Activated CD4-positive, alpha-beta T cell treated with anti-CD3 and anti-CD28 coated beads, Interleukin-2, amount 10 ng/mL, durations not matched to agents 24 days and 14 days (primary cell): ENCODE data around the gene GPLD1. TPM values are rescaled to one million over a fixed set of nuclear protein-coding genes. Genes with fewer than 3 reads are reported as not detected.
"Not testable (repeated sequence)": the region's sequence is repeated elsewhere in the genome, so short reads cannot be mapped to it uniquely, and the experiment has no call there.

Experiments
- DNase-seq: peaks from one replicate; pipeline ENCODE4 v3.0.0; 2022
- H3K27ac Mint-ChIP-seq: one replicate; pipeline ENCODE4 v1.8.0; 2022; ENCODE audit warnings: mild to moderate bottlenecking, mixed read lengths
- H3K27me3 Mint-ChIP-seq: one replicate; pipeline ENCODE4 v1.8.0; 2022; ENCODE audit warnings: mixed read lengths
- H3K36me3 Mint-ChIP-seq: one replicate; pipeline ENCODE4 v1.8.0; 2022; ENCODE audit warnings: low read depth, mild to moderate bottlenecking, mixed read lengths
- H3K4me1 Mint-ChIP-seq: one replicate; pipeline ENCODE4 v1.8.0; 2021; ENCODE audit warnings: mixed read lengths
- H3K4me3 Mint-ChIP-seq: one replicate; pipeline ENCODE4 v1.8.0; 2022; ENCODE audit warnings: mild to moderate bottlenecking, moderate library complexity, mixed read lengths
- H3K9me3 Mint-ChIP-seq: one replicate; pipeline ENCODE4 v1.8.0; 2021; ENCODE audit warnings: mixed read lengths
- intact Hi-C: fragments of 100-400 bp; cut with micrococcal nuclease; formaldehyde crosslinking; loops from one replicate; pipeline ENCODE4 v1.15.1; 2023
- total RNA-seq: library from RNA; stranded (reverse); gene quantifications from 2 replicates; pipeline ENCODE4 v1.2.3, GENCODE V29; 2022

GPLD1 gene
- total RNA-seq, 1 donor from 2014 or later = 0.44 TPM

DNA sequence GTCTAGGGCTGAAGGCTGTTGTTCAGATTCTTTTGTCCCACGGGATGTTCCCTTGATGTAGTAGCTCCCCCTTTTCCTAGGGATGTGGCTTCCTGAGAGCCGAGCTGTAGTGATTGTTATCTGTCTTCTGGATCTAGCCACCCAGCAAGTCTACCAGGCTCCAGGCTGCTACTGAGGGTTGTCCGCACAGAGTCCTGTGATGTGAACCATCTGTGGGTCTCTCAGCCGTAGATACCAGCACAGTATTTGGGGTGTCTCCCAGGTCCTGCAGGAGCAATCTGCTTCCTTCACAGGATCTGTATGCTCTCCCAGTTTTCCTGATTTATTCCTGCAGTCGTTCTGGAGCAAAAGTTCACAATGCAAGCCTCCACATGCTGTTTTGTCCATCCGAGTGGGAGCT is 22.6 kb upstream of the GPLD1 start:
- H3K9me3 Mint-ChIP-seq, intact Hi-C loops, H3K36me3 Mint-ChIP-seq, H3K4me1 Mint-ChIP-seq, H3K27me3 Mint-ChIP-seq, DNase-seq, H3K4me3 Mint-ChIP-seq, H3K27ac Mint-ChIP-seq: not testable (repeated sequence)

- Mint-ChIP-seq H3K4me1 (no peaks in the 10 kb centered on the region), H3K9me3 (no peaks in the 10 kb centered on the region), H3K36me3 (peaks cover 5% of the 10 kb centered on the region), H3K4me3 (no peak overlapping the region), H3K27ac (no peak overlapping the region), H3K27me3 (no peaks in the 10 kb centered on the region)
- no peak for DNase-seq
- intact Hi-C loops = no loop called here
Observed at GRCh38 chr6:24506814-24507520, 17.6 kb upstream of the GPLD1 start.

DNA sequence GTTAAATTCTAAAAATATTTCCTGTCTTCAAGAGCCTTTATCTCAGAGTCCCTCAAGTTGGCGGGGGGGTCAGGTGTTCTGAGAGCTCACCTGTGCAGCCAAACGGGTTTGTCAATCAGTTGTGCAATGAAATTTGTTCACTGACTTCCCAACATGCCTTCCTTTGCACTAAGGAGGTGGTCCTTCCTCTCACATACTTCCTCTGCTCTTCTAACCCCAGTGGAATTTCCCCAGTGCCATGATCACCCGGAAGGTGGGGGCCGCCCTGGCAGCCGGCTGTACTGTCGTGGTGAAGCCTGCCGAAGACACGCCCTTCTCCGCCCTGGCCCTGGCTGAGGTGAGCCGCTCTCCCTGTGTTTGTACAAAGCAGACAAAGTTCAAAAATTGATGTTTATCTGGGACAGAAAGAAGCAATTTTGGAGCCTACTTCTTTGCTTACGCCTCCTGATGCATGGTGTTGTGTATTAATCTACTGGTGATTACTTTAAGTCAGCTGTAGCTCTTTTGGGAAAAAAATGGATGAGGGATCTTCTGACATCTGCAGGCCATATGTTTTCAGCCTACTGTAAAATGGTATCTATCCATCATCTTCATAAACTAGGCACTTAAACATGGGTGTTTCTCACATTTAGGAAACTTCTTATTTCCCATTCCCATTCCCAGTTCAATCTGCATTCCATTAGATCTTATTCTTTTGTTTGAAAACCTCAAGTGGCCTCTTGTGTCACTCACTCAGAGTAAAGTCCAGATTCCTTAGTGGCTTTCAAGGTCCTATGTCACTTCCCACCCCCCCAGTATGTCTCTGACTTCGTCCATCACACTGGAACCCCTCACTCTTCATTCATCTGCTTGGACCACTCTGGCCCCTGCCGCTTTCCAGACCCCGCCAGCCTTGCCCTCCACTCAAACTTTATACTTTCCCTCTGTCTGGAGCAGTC is 15.5 kb upstream of the GPLD1 start:
- intact Hi-C loops = no loop called here
- Mint-ChIP-seq H3K27ac (no peak overlapping the region), H3K4me1 (no peaks in the 10 kb centered on the region), H3K4me3 (no peak overlapping the region), H3K27me3 (no peaks in the 10 kb centered on the region), H3K36me3 (peaks cover 5% of the 10 kb centered on the region), H3K9me3 (no peaks in the 10 kb centered on the region)
- DNase-seq = no peak

GRCh38 chr6:24504287-24504648 is 14.9 kb upstream of the GPLD1 start:
- H3K9me3 Mint-ChIP-seq = no peaks in the 10 kb centered on the region
- no peak overlapping the region for H3K4me3 Mint-ChIP-seq
- peaks cover 5% of the 10 kb centered on the region for H3K36me3 Mint-ChIP-seq
- H3K4me1 Mint-ChIP-seq = no peaks in the 10 kb centered on the region
- H3K27ac Mint-ChIP-seq = no peak overlapping the region
- H3K27me3 Mint-ChIP-seq = no peaks in the 10 kb centered on the region
- intact Hi-C loops = no loop called here
- no peak for DNase-seq

DNA sequence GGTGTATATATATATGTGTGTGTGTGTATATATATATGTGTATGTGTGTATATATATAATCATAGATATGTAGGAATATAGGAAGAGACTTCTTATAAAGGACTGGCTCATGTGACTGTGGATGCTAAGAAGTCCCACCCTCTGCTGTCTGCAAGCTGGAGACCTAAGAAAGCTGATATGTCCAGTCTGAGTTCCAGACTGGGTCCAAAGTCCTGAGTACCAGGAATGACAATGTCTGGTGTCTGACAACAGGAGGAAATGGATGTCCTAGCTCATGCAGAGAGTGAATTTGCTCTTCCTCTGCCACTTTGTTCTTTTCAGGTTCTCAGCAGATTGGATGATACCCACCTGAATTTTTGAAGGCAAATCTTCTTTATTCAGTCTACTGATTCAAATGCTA is 12.5 kb upstream of the GPLD1 start:
- Mint-ChIP-seq H3K4me1 (peaks cover 5% of the 10 kb centered on the region), H3K4me3 (no peak overlapping the region), H3K27ac (no peak overlapping the region), H3K27me3 (no peaks in the 10 kb centered on the region), H3K36me3 (no peaks in the 10 kb centered on the region), H3K9me3 (peaks cover under 1% of the 10 kb centered on the region)
- intact Hi-C loops = no loop called here
- no peak for DNase-seq

DNA sequence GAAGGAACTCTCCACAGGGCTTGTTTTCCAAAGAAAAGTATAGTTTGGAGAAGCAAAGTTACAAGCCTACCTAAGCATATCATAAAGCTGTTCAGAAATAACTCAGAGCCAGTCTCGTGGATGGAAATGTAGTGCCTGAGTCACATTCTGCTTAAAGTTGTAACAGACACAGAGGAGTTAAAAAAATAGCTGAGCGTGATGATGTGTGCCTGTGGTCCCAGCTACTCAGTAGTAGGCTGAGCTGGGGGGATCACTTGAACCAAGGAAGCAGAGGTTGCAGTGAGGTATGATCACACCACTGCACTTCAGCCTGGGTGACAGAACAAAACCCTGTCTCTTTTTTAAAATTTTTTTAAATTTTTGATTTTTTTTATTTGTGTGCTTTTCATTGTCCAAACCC is 12.0 kb upstream of the GPLD1 start:
- Mint-ChIP-seq H3K36me3 (peaks cover 2% of the 10 kb centered on the region), H3K9me3 (peaks cover 4% of the 10 kb centered on the region), H3K27me3 (no peaks in the 10 kb centered on the region), H3K27ac (no peak overlapping the region), H3K4me1 (peaks cover 5% of the 10 kb centered on the region), H3K4me3 (no peak overlapping the region)
- DNase-seq = no peak
- intact Hi-C loops = no loop called here

GRCh38 chr6:24500683-24501082 is 11.3 kb upstream of the GPLD1 start:
- Mint-ChIP-seq H3K4me3 (no peak overlapping the region), H3K27ac (no peak overlapping the region), H3K4me1 (peaks cover 8% of the 10 kb centered on the region), H3K36me3 (peaks cover 3% of the 10 kb centered on the region), H3K27me3 (no peaks in the 10 kb centered on the region), H3K9me3 (peaks cover 4% of the 10 kb centered on the region)
- intact Hi-C loops = no loop called here
- no peak for DNase-seq

DNA sequence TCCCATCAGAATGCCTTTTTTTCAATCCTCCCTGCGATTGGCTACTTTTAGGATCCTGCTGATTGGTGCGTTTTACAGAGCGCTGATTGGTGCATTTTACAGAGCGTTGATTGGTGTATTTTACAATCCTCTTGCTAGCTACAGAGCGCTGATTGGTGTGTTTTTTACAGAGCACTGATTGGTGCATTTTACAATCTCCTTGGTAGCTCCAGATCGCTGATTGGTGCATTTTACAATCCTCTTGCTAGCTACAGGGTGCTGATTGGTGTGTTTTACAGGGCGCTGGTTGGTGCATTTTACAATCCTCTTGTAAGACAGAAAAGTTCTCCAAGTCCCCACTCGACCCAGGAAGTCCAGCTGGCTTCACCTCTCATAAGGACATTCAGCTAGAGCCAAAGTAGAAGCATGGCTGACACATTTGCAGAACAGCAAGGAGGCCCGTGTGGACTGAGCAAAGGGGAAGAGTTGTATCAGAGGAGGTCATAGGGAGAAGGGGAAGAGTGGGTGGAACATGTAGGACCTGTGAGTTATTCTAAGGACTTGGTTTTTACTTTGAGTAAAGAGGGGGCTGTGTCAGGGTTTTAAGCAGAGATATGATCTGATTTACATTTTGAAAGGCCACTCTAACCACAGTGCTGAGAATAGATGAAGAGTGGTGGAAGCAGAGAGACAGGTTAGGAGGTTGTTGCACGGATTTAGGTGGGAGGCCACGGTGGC is 8.0 kb upstream of the GPLD1 start:
- H3K4me3 Mint-ChIP-seq = no peak overlapping the region
- peaks cover 4% of the 10 kb centered on the region for H3K9me3 Mint-ChIP-seq
- H3K27me3 Mint-ChIP-seq = peaks cover 2% of the 10 kb centered on the region
- H3K36me3 Mint-ChIP-seq = peaks cover 5% of the 10 kb centered on the region
- intact Hi-C loops = loop anchor here (5.0 kb wide), 1 partner anchor 150 kb away; the partner anchor contains the start of gene KIAA0319
- DNase-seq = no peak
- H3K4me1 Mint-ChIP-seq = peaks cover 14% of the 10 kb centered on the region
- no peak overlapping the region for H3K27ac Mint-ChIP-seq

GRCh38 chr6:24494821-24495795 is 5.7 kb upstream of the GPLD1 start, which contains the start of gene ALDH5A1:
TSS of gene ALDH5A1 (plus strand) at chr6:24494969. CDS start at chr6:24494997, 28 bp downstream.
- Mint-ChIP-seq H3K4me3 (peak within 1 kb of the TSS; percentile 84), H3K9me3 (peaks cover 4% of the 10 kb centered on the region), H3K4me1 (peaks cover 14% of the 10 kb centered on the region), H3K27ac (peak within 1 kb of the TSS; percentile 49), H3K36me3 (peaks cover 5% of the 10 kb centered on the region), H3K27me3 (peaks cover 2% of the 10 kb centered on the region)
- DNase-seq = peak; percentile 92
- intact Hi-C loops = loop anchor here (1.0 to 5.0 kb wide), 3 partner anchors 92 to 226 kb away; partner anchors contain the start of genes KIAA0319 and MRS2

DNA sequence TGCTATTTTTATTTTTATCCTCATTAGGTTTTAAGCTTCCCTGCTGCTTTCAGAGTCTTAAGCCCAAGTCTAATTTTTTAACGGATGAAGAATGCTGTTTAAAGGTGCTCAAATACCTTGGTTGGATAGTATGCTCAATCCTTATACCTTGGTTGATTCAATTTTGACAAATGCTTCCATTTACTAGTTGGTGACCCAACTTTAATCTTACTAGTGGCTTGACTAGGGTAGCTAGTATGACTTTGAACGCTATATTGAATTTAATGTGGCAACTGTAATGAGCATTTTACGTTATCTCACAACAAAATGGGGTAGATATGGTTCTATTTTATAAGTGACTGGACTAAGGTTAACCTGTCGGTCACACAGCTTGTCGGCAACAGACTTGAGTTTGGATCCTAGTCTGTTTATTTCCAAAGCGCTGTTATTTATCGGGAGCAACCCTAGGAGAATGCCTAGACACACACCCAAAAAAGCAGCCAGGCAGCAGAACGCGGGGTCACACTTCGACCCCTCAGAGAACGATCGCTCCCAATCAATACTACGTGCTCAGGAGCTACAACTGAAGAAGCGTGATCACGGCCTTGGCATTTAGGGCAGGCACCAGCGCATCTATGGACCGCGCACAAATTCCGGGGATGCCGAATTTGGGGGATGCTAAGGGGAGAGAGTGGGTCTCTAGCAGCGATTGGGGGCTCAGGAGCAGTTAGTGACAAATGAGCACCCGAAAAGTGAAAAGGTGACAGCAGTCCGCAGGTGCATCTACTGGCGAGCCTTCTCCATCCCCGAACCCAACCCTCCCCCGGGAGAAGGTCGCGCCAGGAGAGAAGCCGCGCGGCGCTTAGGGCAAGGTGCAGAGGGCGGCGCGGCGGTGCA is 4.8 kb upstream of the GPLD1 start:
- Mint-ChIP-seq H3K36me3 (peaks cover 5% of the 10 kb centered on the region), H3K4me1 (peaks cover 14% of the 10 kb centered on the region), H3K27me3 (peaks cover 2% of the 10 kb centered on the region), H3K9me3 (peaks cover 4% of the 10 kb centered on the region), H3K27ac (peak overlapping the region; percentile 49), H3K4me3 (peak overlapping the region; percentile 84)
- no peak for DNase-seq
- intact Hi-C loops = loop anchor here (1.0 to 2.0 kb wide), 2 partner anchors 91 to 227 kb away; partner anchors contain the start of gene MRS2

GRCh38 chr6:24492475-24492874 is 3.1 kb upstream of the GPLD1 start:
- H3K4me3 Mint-ChIP-seq = no peak overlapping the region
- peaks cover 5% of the 10 kb centered on the region for H3K36me3 Mint-ChIP-seq
- H3K4me1 Mint-ChIP-seq = peaks cover 9% of the 10 kb centered on the region
- intact Hi-C loops = no loop called here
- H3K27ac Mint-ChIP-seq = no peak overlapping the region
- H3K27me3 Mint-ChIP-seq = peaks cover 2% of the 10 kb centered on the region
- no peak for DNase-seq
- peaks cover 4% of the 10 kb centered on the region for H3K9me3 Mint-ChIP-seq

DNA sequence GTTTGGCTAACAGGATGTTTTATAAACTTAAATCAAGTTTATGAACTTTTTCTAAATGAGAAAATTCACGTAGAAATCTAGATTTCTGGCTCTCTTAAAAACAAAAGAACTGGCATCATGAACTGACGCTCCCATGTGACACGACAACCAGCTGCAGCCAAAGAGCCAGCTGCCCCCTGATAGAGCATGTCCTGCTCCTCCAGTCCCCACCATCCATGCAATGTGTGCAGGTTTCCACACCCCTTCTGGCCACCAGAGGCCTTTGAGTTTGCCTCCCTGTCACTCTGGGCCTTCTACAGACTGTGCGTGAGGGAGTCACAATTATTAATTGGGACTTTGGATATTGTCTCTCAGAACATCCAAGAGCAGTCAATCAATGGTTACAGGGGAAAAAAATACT is 1.6 kb upstream of the GPLD1 start:
- Mint-ChIP-seq H3K27me3 (peaks cover 2% of the 10 kb centered on the region), H3K9me3 (no peaks in the 10 kb centered on the region), H3K4me1 (peaks cover 7% of the 10 kb centered on the region), H3K27ac (no peak overlapping the region), H3K36me3 (peaks cover 1% of the 10 kb centered on the region), H3K4me3 (no peak overlapping the region)
- intact Hi-C loops = no loop called here
- DNase-seq = no peak
